NCI-H1930 (cell line): Measurements from ENCODE around the gene LAIR2.

Experiments
- DNase-seq, 2 experiments: peaks; one replicate each; lab custom pipeline; 2025; lab: John Stamatoyannopoulos, UW

The LAIR2 gene

DNA sequence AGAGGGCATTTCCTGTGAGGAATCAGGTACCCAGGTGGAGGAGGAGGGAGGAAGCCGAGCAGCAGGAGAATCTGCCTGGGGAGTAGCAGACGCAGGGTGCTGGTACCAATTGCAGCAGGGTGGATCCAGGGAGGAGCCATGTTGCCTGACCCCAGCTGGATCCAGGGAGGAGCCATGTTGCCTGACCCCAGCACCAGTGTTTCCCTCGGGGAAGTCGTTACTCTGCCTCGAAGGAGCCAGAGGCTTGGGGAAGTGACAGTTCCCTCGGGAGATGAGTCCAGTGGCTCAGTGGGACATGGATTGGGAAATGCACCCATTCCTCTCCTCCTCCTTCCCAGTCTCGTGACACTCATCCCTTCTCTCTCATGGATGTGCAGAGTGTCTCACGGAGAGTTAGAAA, 31.5 kb downstream of the LAIR2 start:
- DNase-seq = no peak

GRCh38 chr19:54535601-54536000, 33.0 kb downstream of the LAIR2 start:
- DNase-seq = no peak

DNA sequence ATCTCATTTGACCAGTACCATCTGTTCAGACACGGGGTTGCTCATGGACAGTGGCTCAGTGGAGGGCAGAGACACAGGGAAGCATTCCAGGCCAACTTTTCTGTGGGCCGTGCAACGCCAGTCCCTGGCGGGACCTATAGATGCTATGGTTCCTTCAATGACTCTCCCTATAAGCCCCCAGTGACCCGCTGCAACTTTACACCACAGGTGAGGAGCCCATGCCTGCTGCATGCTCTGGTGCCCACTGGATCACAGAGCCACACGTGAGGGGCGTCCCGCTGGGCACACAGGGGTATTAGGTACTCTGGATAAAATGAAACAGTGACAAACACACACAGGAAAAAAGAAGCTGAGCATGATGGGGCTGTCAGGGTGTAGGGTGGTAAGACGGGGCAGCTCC, 34.3 kb downstream of the LAIR2 start:
- DNase-seq = no peak

GRCh38 chr19:54541712-54542111, 39.1 kb downstream of the LAIR2 start:
- no peak for DNase-seq

GRCh38 chr19:54548806-54549205, 46.2 kb downstream of the LAIR2 start:
- DNase-seq = no peak

GRCh38 chr19:54549224-54549623, 46.6 kb downstream of the LAIR2 start:
- no peak for DNase-seq

GRCh38 chr19:54551293-54551692, 48.7 kb downstream of the LAIR2 start:
- no peak for DNase-seq

- DNase-seq = no peak
Observed at GRCh38 chr19:54551950-54552912, 49.6 kb downstream of the LAIR2 start.

GRCh38 chr19:54552913-54553310, 50.3 kb downstream of the LAIR2 start:
- DNase-seq = no peak

DNA sequence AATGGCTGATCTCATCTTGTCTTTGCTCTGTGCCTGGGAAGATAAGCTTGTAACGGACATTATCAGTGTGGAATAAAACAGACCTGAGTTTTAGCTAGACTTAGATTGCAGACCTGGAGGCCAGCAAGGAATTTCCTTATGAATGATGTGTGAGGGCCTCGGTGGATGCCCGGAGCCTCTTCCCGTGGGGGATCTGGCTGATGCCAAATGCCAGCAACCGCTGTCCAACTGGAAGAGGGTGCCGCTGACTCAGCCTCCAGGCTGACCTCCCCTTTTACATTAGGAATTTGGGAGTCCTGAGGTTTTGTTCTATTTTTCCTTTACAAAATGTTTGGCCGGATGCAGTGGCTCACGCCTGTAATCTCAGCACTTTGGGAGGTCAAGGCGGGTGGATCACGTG, 51.4 kb downstream of the LAIR2 start:
- DNase-seq = no peak

DNA sequence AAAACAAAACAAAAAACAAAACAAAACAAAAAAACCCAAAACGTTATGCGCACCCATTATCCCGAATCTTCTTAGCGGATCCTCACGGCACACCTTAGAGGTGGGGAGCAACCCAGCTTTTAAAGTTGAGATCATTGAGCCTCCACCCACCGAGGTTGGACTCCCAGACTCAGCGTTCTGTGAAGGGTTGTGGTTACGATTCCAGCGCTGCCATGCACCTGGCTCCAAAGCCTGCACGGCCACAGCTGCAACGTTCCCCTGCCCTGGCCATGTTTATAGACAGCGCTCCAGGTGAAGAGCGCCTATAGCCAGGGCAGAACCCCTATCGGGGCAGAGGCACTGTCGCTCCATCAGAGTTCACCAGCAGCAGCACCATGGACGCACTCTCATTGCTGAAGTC, 52.3 kb downstream of the LAIR2 start:
- DNase-seq = no peak

- no peak for DNase-seq
Observed at GRCh38 chr19:54556194-54556593, 53.6 kb downstream of the LAIR2 start.

GRCh38 chr19:54558339-54558738, 55.7 kb downstream of the LAIR2 start:
- DNase-seq = no peak
